ENCODE data around the gene ADGRF1. TPM values are rescaled to one million over a fixed set of nuclear protein-coding genes. Genes with fewer than 3 reads are reported as not detected.
A peak's percentile ranks its signal among the peaks of the same experiment; 100 is the strongest.

ADGRF1 gene
- total and polyA plus RNA-seq, 2 donors (not counting 1 experiment from before 2014, with no cell fraction given), result not detected

DNA sequence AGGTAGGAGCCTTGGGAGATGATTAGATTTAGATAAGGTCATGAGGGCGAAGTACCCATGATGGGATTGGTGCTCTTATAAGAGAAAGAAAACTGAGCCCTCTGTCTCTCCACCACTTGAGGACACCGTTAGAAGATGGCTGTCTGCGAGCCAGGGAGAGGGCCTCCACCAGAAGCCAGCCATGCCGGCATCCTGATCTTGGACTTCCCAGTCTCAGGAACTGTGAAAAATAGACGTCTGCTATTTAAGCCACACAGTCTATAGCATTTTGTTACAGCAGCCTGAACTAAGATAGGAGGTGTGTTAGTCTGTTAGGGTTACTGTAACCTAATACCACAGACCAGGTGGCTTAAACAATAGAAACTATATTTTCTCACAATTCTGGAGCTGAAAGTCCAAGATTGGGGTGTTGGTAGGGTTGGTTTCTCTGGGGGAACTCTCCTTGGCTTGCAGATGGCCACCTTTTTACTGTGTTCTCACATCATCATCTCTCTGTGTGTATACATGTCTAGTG, 38.0 kb upstream of the ADGRF1 start:
- DNase-seq (ENCODE audit: low read depth in 2 of 2), result no peak
- Histone ChIP-seq H2AFZ (ENCODE audit: low read length) (no peak overlapping the region), H3K9me3 (ENCODE audit: control insufficient read depth, insufficient read depth, low read depth, low read length) (no peaks in the 10 kb centered on the region), H3K9ac (ENCODE audit: insufficient read depth, low read length) (no peak overlapping the region), H3K36me3 (ENCODE audit: control insufficient read depth, insufficient read depth, low read length) (no peaks in the 10 kb centered on the region), H3K4me3 (replicated peaks in 1 of 4; ENCODE audit: control extremely low read depth in 1 of 4, insufficient read depth in 1 of 4, low read depth in 3 of 4, low read length in 4 of 4) (no peak overlapping the region), H3K79me2 (ENCODE audit: control insufficient read depth, insufficient read depth, low read length) (no peaks in the 10 kb centered on the region), H3K4me2 (ENCODE audit: extremely low read depth, insufficient read depth, low read length) (no peak overlapping the region), H3K4me1 (ENCODE audit: control insufficient read depth, extremely low read depth, insufficient read depth, low read length) (peaks cover 2% of the 10 kb centered on the region), H3K27me3 (ENCODE audit: control insufficient read depth, insufficient read depth, low read length) (peaks cover 4% of the 10 kb centered on the region), H4K20me1 (ENCODE audit: control insufficient read depth, extremely low read depth, insufficient read depth, low read length) (no peaks in the 10 kb centered on the region), H3K27ac (ENCODE audit: insufficient read depth, low read length) (no peak overlapping the region)
- TF ChIP-seq EZH2 (IDR thresholded peaks at IDR 0.05; ENCODE audit: low read length, missing control alignments) (no peak), CTCF (conservative IDR thresholded peaks at IDR 0.05 in 1 of 2, IDR thresholded peaks at IDR 0.05 in 1 of 2; ENCODE audit: low read depth in 1 of 2, low read length in 2 of 2) (no peak)

GRCh38 chr6:47079638-47080037, 37.5 kb upstream of the ADGRF1 start:
- H3K4me1 ChIP-seq (ENCODE audit: control insufficient read depth, extremely low read depth, insufficient read depth, low read length), result peaks cover 2% of the 10 kb centered on the region
- H3K4me2 ChIP-seq (ENCODE audit: extremely low read depth, insufficient read depth, low read length), result no peak overlapping the region
- no peak for DNase-seq (ENCODE audit: low read depth in 2 of 2)
- no peaks in the 10 kb centered on the region for H3K36me3 ChIP-seq (ENCODE audit: control insufficient read depth, insufficient read depth, low read length)
- no peaks in the 10 kb centered on the region for H3K9me3 ChIP-seq (ENCODE audit: control insufficient read depth, insufficient read depth, low read depth, low read length)
- H2AFZ ChIP-seq (ENCODE audit: low read length), result no peak overlapping the region
- TF ChIP-seq CTCF (conservative IDR thresholded peaks at IDR 0.05 in 1 of 2, IDR thresholded peaks at IDR 0.05 in 1 of 2; ENCODE audit: low read depth in 1 of 2, low read length in 2 of 2) (peak in 1 of 2 donors; percentile 4), EZH2 (IDR thresholded peaks at IDR 0.05; ENCODE audit: low read length, missing control alignments) (no peak)
- peaks cover 5% of the 10 kb centered on the region for H3K27me3 ChIP-seq (ENCODE audit: control insufficient read depth, insufficient read depth, low read length)
- no peaks in the 10 kb centered on the region for H3K79me2 ChIP-seq (ENCODE audit: control insufficient read depth, insufficient read depth, low read length)
- H4K20me1 ChIP-seq (ENCODE audit: control insufficient read depth, extremely low read depth, insufficient read depth, low read length), result no peaks in the 10 kb centered on the region
- no peak overlapping the region for H3K27ac ChIP-seq (ENCODE audit: insufficient read depth, low read length)
- H3K4me3 ChIP-seq (replicated peaks in 1 of 4; ENCODE audit: control extremely low read depth in 1 of 4, insufficient read depth in 1 of 4, low read depth in 3 of 4, low read length in 4 of 4), result no peak overlapping the region
- no peak overlapping the region for H3K9ac ChIP-seq (ENCODE audit: insufficient read depth, low read length)

GRCh38 chr6:47078991-47079390, 36.9 kb upstream of the ADGRF1 start:
- Histone ChIP-seq H4K20me1 (ENCODE audit: control insufficient read depth, extremely low read depth, insufficient read depth, low read length) (no peaks in the 10 kb centered on the region), H3K4me3 (replicated peaks in 1 of 4; ENCODE audit: control extremely low read depth in 1 of 4, insufficient read depth in 1 of 4, low read depth in 3 of 4, low read length in 4 of 4) (no peak overlapping the region), H3K4me1 (ENCODE audit: control insufficient read depth, extremely low read depth, insufficient read depth, low read length) (no peaks in the 10 kb centered on the region), H3K27me3 (ENCODE audit: control insufficient read depth, insufficient read depth, low read length) (peaks cover 5% of the 10 kb centered on the region), H3K9me3 (ENCODE audit: control insufficient read depth, insufficient read depth, low read depth, low read length) (no peaks in the 10 kb centered on the region), H3K79me2 (ENCODE audit: control insufficient read depth, insufficient read depth, low read length) (no peaks in the 10 kb centered on the region), H3K4me2 (ENCODE audit: extremely low read depth, insufficient read depth, low read length) (no peak overlapping the region), H2AFZ (ENCODE audit: low read length) (no peak overlapping the region), H3K36me3 (ENCODE audit: control insufficient read depth, insufficient read depth, low read length) (no peaks in the 10 kb centered on the region), H3K9ac (ENCODE audit: insufficient read depth, low read length) (no peak overlapping the region), H3K27ac (ENCODE audit: insufficient read depth, low read length) (no peak overlapping the region)
- TF ChIP-seq CTCF (conservative IDR thresholded peaks at IDR 0.05 in 1 of 2, IDR thresholded peaks at IDR 0.05 in 1 of 2; ENCODE audit: low read depth in 1 of 2, low read length in 2 of 2), result no peak
- no peak for TF ChIP-seq EZH2 (IDR thresholded peaks at IDR 0.05; ENCODE audit: low read length, missing control alignments)
- no peak for DNase-seq (ENCODE audit: low read depth in 2 of 2)
